ENCODE measurements around the gene SLC45A3.

Gene SLC45A3

GRCh38 chr1:205672395-205672889, 7.9 kb downstream of the SLC45A3 start:
- Histone ChIP-seq H3K4me3 (ENCODE audit: insufficient read depth in 1 of 2, low read depth in 1 of 2, low read length in 2 of 2) (no peak overlapping the region), H3K14ac (ENCODE audit: low read length in 2 of 2) (peak overlapping the region in 1 of 2 experiments; percentile 35), H3K79me1 (replicated peaks; ENCODE audit: low read length, poor library complexity, severe bottlenecking) (peaks cover 56% of the 10 kb centered on the region), H3K18ac (ENCODE audit: low read depth in 1 of 2, low read length in 2 of 2) (peak overlapping the region in 1 of 2 experiments; percentile 37), H2BK12ac (ENCODE audit: low read length in 2 of 2) (no peak overlapping the region), H3K4me1 (ENCODE audit: control insufficient read depth, insufficient read depth, low read depth, low read length) (peaks cover 38% of the 10 kb centered on the region), H2AFZ (ENCODE audit: low read depth, low read length) (no peak overlapping the region), H3K27me3 (ENCODE audit: control insufficient read depth in 1 of 2, insufficient read depth in 1 of 2, low read length in 2 of 2) (peaks cover 0 to 33% of the 10 kb centered on the region in 2 experiments), H3K4ac (ENCODE audit: low read depth in 1 of 2, low read length in 2 of 2) (no peak overlapping the region), H2BK120ac (ENCODE audit: low read depth, low read length) (no peak overlapping the region), H2AK5ac (ENCODE audit: low read length, severe bottlenecking) (no peak overlapping the region), H3K9me3 (ENCODE audit: control insufficient read depth, low read length) (no peaks in the 10 kb centered on the region), H2BK5ac (ENCODE audit: low read depth, low read length, poor library complexity, severe bottlenecking) (no peak overlapping the region), H3K4me2 (ENCODE audit: low read length, poor library complexity, severe bottlenecking) (no peak overlapping the region), H2BK15ac (ENCODE audit: low read depth, poor library complexity, severe bottlenecking) (no peak overlapping the region), H4K91ac (ENCODE audit: low read length) (peak overlapping the region; percentile 44), H3K23ac (ENCODE audit: low read length in 2 of 2) (peak overlapping the region in 1 of 2 experiments; percentile 57), H3K9ac (ENCODE audit: low read length) (no peak overlapping the region), H3K36me3 (ENCODE audit: control insufficient read depth in 1 of 2, insufficient read depth in 2 of 2, low read depth in 1 of 2, low read length in 2 of 2) (no peaks in the 10 kb centered on the region), H4K8ac (ENCODE audit: low read length) (no peak overlapping the region), H3K27ac (ENCODE audit: low read length, poor library complexity, severe bottlenecking) (no peak overlapping the region)
- 70% methylated on average over 11 of the region's 11 CpGs for WGBS
- DNase-seq: no peak

GRCh38 chr1:205670611-205671430, 9.5 kb downstream of the SLC45A3 start:
- no peak overlapping the region for H2BK120ac ChIP-seq (ENCODE audit: low read depth, low read length)
- H2AFZ ChIP-seq (ENCODE audit: low read depth, low read length): no peak overlapping the region
- no peak overlapping the region for H2BK5ac ChIP-seq (ENCODE audit: low read depth, low read length, poor library complexity, severe bottlenecking)
- H3K4me3 ChIP-seq (ENCODE audit: insufficient read depth in 1 of 2, low read depth in 1 of 2, low read length in 2 of 2): no peak overlapping the region
- H3K4me1 ChIP-seq (ENCODE audit: control insufficient read depth, insufficient read depth, low read depth, low read length): peaks cover 38% of the 10 kb centered on the region
- peak overlapping the region in 1 of 2 experiments; percentile 16 for H3K18ac ChIP-seq (ENCODE audit: low read depth in 1 of 2, low read length in 2 of 2)
- H3K79me1 ChIP-seq (replicated peaks; ENCODE audit: low read length, poor library complexity, severe bottlenecking): peaks cover 52% of the 10 kb centered on the region
- H4K8ac ChIP-seq (ENCODE audit: low read length): peak overlapping the region; percentile 19
- H3K4ac ChIP-seq (ENCODE audit: low read depth in 1 of 2, low read length in 2 of 2): no peak overlapping the region
- H4K91ac ChIP-seq (ENCODE audit: low read length): no peak overlapping the region
- H3K27me3 ChIP-seq (ENCODE audit: control insufficient read depth in 1 of 2, insufficient read depth in 1 of 2, low read length in 2 of 2): peaks cover 0 to 33% of the 10 kb centered on the region in 2 experiments
- no peak overlapping the region for H3K27ac ChIP-seq (ENCODE audit: low read length, poor library complexity, severe bottlenecking)
- H3K36me3 ChIP-seq (ENCODE audit: control insufficient read depth in 1 of 2, insufficient read depth in 2 of 2, low read depth in 1 of 2, low read length in 2 of 2): no peaks in the 10 kb centered on the region
- H3K9ac ChIP-seq (ENCODE audit: low read length): no peak overlapping the region
- no peak for DNase-seq
- no peaks in the 10 kb centered on the region for H3K9me3 ChIP-seq (ENCODE audit: control insufficient read depth, low read length)
- no peak overlapping the region for H2BK15ac ChIP-seq (ENCODE audit: low read depth, poor library complexity, severe bottlenecking)
- H3K23ac ChIP-seq (ENCODE audit: low read length in 2 of 2): no peak overlapping the region
- peak overlapping the region in 1 of 2 experiments; percentile 14 for H3K14ac ChIP-seq (ENCODE audit: low read length in 2 of 2)
- no peak overlapping the region for H3K4me2 ChIP-seq (ENCODE audit: low read length, poor library complexity, severe bottlenecking)
- 47% methylated on average over 10 of the region's 13 CpGs for WGBS
- H2BK12ac ChIP-seq (ENCODE audit: low read length in 2 of 2): no peak overlapping the region
- peak overlapping the region; percentile 57 for H2AK5ac ChIP-seq (ENCODE audit: low read length, severe bottlenecking)

DNA sequence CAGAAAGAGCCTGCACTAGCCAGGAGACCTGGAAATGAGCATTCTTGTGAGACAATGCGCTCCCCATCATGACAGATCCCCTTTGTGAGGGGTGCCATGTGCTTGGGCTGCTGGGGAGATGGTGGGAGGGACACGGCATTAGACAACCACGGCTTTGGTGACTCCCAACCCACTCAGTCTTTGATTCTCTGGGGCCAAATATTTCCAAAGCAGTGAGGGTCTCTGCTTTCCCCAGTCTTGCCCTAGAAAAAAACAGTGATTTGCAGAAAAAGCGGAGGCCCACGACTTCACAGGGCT, 10.2 kb downstream of the SLC45A3 start:
- Histone ChIP-seq H3K4me3 (ENCODE audit: insufficient read depth in 1 of 2, low read depth in 1 of 2, low read length in 2 of 2) (no peak overlapping the region), H3K79me1 (replicated peaks; ENCODE audit: low read length, poor library complexity, severe bottlenecking) (peaks cover 49% of the 10 kb centered on the region), H4K91ac (ENCODE audit: low read length) (peak overlapping the region; percentile 43), H3K4me1 (ENCODE audit: control insufficient read depth, insufficient read depth, low read depth, low read length) (peaks cover 45% of the 10 kb centered on the region), H2BK120ac (ENCODE audit: low read depth, low read length) (no peak overlapping the region), H2AFZ (ENCODE audit: low read depth, low read length) (no peak overlapping the region), H2BK15ac (ENCODE audit: low read depth, poor library complexity, severe bottlenecking) (no peak overlapping the region), H2BK5ac (ENCODE audit: low read depth, low read length, poor library complexity, severe bottlenecking) (no peak overlapping the region), H3K27ac (ENCODE audit: low read length, poor library complexity, severe bottlenecking) (no peak overlapping the region), H3K9me3 (ENCODE audit: control insufficient read depth, low read length) (no peaks in the 10 kb centered on the region), H2AK5ac (ENCODE audit: low read length, severe bottlenecking) (peak overlapping the region; percentile 57), H3K4me2 (ENCODE audit: low read length, poor library complexity, severe bottlenecking) (no peak overlapping the region), H3K23ac (ENCODE audit: low read length in 2 of 2) (no peak overlapping the region), H2BK12ac (ENCODE audit: low read length in 2 of 2) (no peak overlapping the region), H3K18ac (ENCODE audit: low read depth in 1 of 2, low read length in 2 of 2) (peak overlapping the region in 1 of 2 experiments; percentile 42), H3K4ac (ENCODE audit: low read depth in 1 of 2, low read length in 2 of 2) (peak overlapping the region in 1 of 2 experiments; percentile 40), H3K27me3 (ENCODE audit: control insufficient read depth in 1 of 2, insufficient read depth in 1 of 2, low read length in 2 of 2) (peaks cover 0 to 37% of the 10 kb centered on the region in 2 experiments), H3K14ac (ENCODE audit: low read length in 2 of 2) (no peak overlapping the region), H4K8ac (ENCODE audit: low read length) (no peak overlapping the region), H3K36me3 (ENCODE audit: control insufficient read depth in 1 of 2, insufficient read depth in 2 of 2, low read depth in 1 of 2, low read length in 2 of 2) (no peaks in the 10 kb centered on the region), H3K9ac (ENCODE audit: low read length) (no peak overlapping the region)
- 73% methylated on average over 5 of the region's 5 CpGs for WGBS
- DNase-seq: no peak

GRCh38 chr1:205669341-205670149, 10.8 kb downstream of the SLC45A3 start:
- no peak overlapping the region for H3K9ac ChIP-seq (ENCODE audit: low read length)
- 60% methylated on average over 16 of the region's 20 CpGs for WGBS

More at GRCh38 chr1:205669341-205670149, 10.8 kb downstream of the SLC45A3 start:
- H3K4me2 ChIP-seq (ENCODE audit: low read length, poor library complexity, severe bottlenecking): no peak overlapping the region
- H3K27ac ChIP-seq (ENCODE audit: low read length, poor library complexity, severe bottlenecking): no peak overlapping the region
- peak overlapping the region in 1 of 2 experiments; percentile 40 for H3K4ac ChIP-seq (ENCODE audit: low read depth in 1 of 2, low read length in 2 of 2)
- no peaks in the 10 kb centered on the region for H3K9me3 ChIP-seq (ENCODE audit: control insufficient read depth, low read length)
- peak overlapping the region in 1 of 2 experiments; percentile 72 for H3K14ac ChIP-seq (ENCODE audit: low read length in 2 of 2)
- peak overlapping the region; percentile 43 for H4K91ac ChIP-seq (ENCODE audit: low read length)
- peak overlapping the region; percentile 35 for H2BK120ac ChIP-seq (ENCODE audit: low read depth, low read length)
- H3K27me3 ChIP-seq (ENCODE audit: control insufficient read depth in 1 of 2, insufficient read depth in 1 of 2, low read length in 2 of 2): peaks cover 0 to 37% of the 10 kb centered on the region in 2 experiments
- H3K36me3 ChIP-seq (ENCODE audit: control insufficient read depth in 1 of 2, insufficient read depth in 2 of 2, low read depth in 1 of 2, low read length in 2 of 2): peaks cover 0 to 1% of the 10 kb centered on the region in 2 experiments
- no peak overlapping the region for H3K23ac ChIP-seq (ENCODE audit: low read length in 2 of 2)
- DNase-seq: peak; percentile 15
- H4K8ac ChIP-seq (ENCODE audit: low read length): no peak overlapping the region
- H3K18ac ChIP-seq (ENCODE audit: low read depth in 1 of 2, low read length in 2 of 2): peak overlapping the region in 1 of 2 experiments; percentile 73
- no peak overlapping the region for H2AFZ ChIP-seq (ENCODE audit: low read depth, low read length)
- peak overlapping the region; percentile 57 for H2AK5ac ChIP-seq (ENCODE audit: low read length, severe bottlenecking)
- peaks cover 52% of the 10 kb centered on the region for H3K79me1 ChIP-seq (replicated peaks; ENCODE audit: low read length, poor library complexity, severe bottlenecking)
- peaks cover 50% of the 10 kb centered on the region for H3K4me1 ChIP-seq (ENCODE audit: control insufficient read depth, insufficient read depth, low read depth, low read length)
- H3K4me3 ChIP-seq (ENCODE audit: insufficient read depth in 1 of 2, low read depth in 1 of 2, low read length in 2 of 2): no peak overlapping the region
- peak overlapping the region; percentile 50 for H2BK15ac ChIP-seq (ENCODE audit: low read depth, poor library complexity, severe bottlenecking)
- H2BK12ac ChIP-seq (ENCODE audit: low read length in 2 of 2): no peak overlapping the region
- H2BK5ac ChIP-seq (ENCODE audit: low read depth, low read length, poor library complexity, severe bottlenecking): no peak overlapping the region
